Stimulated activated CD8-positive, alpha-beta memory T cell treated with anti-CD3 and anti-CD28 coated beads, Interleukin-15, amount 100 ng/mL, for 4 hours (primary cell): ENCODE data around the gene TLK2.
A peak's percentile ranks its signal among the peaks of the same experiment; 100 is the strongest.
"Not testable (repeated sequence)": the region's sequence is repeated elsewhere in the genome, so short reads cannot be mapped to it uniquely, and the experiment has no call there.

Experiments
- DNase-seq, 2 donors: peaks; one replicate each; pipeline ENCODE4 v3.0.0-alpha.2; 2020; ENCODE audit warnings: low read depth in 2 of 2

Gene TLK2

GRCh38 chr17:62482553-62482952 is 3.9 kb downstream of the TLK2 start:
- DNase-seq = not testable (repeated sequence)

- not testable (repeated sequence) for DNase-seq
Observed at GRCh38 chr17:62490990-62491389, 12.4 kb downstream of the TLK2 start.

GRCh38 chr17:62493049-62493655 is 14.5 kb downstream of the TLK2 start:
- not testable (repeated sequence) for DNase-seq

GRCh38 chr17:62494073-62494472 is 15.4 kb downstream of the TLK2 start:
- DNase-seq = not testable (repeated sequence)

GRCh38 chr17:62496344-62496743 is 17.7 kb downstream of the TLK2 start:
- not testable (repeated sequence) for DNase-seq

GRCh38 chr17:62498796-62499195 is 20.2 kb downstream of the TLK2 start:
- DNase-seq = not testable (repeated sequence)

- DNase-seq = not testable (repeated sequence)
Observed at GRCh38 chr17:62500463-62500862, 21.8 kb downstream of the TLK2 start.

DNA sequence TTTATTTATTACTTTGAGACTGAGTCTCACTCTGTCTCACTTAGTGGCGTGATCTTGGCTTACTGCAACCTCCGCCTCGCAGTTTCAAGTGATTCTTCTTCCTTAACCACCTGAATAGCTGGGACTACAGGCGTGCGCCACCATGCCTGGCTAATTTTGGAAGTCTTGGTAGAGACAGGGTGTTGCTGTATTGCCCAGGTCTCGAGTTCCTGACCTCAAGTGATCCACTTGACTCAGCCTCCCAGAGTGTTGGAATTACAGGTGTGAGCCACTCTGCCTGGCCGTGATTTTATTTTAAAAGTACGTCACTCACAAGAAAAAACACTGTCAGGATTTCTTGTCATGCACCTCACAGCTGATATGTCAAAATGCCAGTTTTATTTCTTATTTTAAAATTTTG is 26.2 kb downstream of the TLK2 start:
- DNase-seq = not testable (repeated sequence)

- not testable (repeated sequence) for DNase-seq
Observed at GRCh38 chr17:62507191-62507836, 28.7 kb downstream of the TLK2 start.

DNA sequence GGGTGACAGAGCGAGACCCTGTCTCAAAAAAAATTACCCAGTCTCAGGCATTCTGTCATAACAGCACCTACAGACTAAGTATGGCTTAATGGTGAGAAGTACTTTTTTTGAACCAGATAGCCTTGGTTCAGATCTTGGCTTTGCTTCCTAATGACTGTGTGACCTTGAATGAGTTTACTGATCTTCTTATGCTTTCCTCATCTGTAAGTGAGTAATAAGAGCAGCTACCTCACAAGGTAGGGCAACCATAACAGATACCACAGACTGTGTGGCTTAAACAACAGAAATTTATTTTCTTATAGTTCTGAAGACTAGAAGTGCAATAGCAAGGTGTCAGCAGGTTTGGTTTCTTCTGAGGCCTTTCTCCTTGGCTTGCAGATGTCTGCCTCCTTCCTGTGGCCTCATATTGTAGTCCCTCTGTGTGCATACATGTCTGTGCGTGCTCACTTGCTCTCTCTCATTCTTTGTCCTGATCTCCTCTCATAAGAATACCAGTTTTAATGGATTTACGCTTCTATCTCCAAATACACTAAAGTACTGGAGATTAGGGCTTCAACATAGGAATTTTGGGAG is 31.7 kb downstream of the TLK2 start:
- DNase-seq = not testable (repeated sequence)

GRCh38 chr17:62511014-62511413 is 32.4 kb downstream of the TLK2 start:
- DNase-seq = not testable (repeated sequence)

GRCh38 chr17:62516376-62516775 is 37.8 kb downstream of the TLK2 start:
- not testable (repeated sequence) for DNase-seq

GRCh38 chr17:62521295-62521694 is 42.7 kb downstream of the TLK2 start:
- DNase-seq = not testable (repeated sequence)

GRCh38 chr17:62524077-62524476 is 45.5 kb downstream of the TLK2 start:
- DNase-seq = not testable (repeated sequence)

- DNase-seq = not testable (repeated sequence)
Observed at GRCh38 chr17:62525317-62525716, 46.7 kb downstream of the TLK2 start.

DNA sequence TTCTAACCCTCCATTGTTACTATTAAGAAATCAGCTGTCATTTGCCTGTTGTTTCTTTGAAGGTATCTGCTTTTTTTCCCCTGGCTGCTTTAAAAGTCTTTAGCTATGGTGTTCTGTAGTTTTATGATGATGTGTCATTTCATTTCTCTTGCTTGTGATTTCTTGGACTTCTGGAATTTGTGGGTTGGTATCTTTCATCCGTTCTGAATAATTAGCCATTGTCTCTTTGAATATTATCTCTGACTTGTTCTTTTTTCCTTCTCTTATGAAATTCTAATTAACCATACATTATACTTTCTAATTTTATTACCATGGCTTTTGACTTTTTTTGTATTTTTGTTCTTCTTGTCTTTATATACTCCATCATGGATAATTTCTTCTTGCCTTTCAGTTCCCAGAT is 52.3 kb downstream of the TLK2 start:
- not testable (repeated sequence) for DNase-seq

- not testable (repeated sequence) for DNase-seq
Observed at GRCh38 chr17:62536557-62536956, 57.9 kb downstream of the TLK2 start.

DNA sequence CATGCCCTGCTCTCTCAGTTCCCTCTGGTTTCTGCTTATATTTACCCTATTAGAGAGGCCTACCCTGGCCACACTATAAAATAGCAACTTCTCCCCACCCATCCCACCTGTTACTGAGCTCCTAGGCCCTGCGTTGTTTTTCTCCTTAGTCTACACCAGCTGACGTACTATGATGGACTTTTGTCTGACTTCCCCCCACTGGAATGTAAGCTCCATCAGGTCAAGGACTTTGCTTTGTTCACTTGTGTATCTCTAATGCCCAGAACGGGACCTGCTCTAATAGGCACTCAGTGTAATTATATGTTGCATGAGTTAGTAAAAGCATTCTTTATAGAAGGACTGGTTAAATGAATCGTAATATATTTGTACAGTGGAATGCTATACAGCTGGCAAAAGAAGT is 62.4 kb downstream of the TLK2 start:
- DNase-seq = not testable (repeated sequence)

DNA sequence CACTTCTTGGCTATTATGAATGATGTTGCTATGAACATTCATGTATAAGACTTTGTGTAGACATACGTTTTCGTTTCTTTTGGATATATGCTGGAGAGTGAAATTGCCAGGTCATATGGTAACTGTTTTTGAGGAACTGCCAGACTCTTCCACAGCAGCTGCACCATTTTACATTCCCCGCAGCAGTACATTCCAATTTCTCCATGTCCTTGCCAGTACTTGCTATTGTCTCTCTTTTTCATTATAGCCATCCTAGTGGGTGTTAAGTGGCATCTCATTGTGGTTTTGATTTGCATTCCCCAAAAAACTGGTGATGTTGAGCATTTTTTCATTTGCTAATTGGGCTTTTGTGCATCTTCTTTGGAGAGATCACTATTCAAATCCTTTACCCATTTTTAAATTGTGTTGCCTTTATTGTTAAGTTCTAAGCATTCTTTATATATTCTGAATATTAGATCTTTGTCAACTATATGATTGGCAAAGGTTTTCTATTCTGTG is 64.7 kb downstream of the TLK2 start:
- not testable (repeated sequence) for DNase-seq

- DNase-seq = not testable (repeated sequence)
Observed at GRCh38 chr17:62546066-62546465, 67.4 kb downstream of the TLK2 start.

GRCh38 chr17:62552851-62553659 is 74.4 kb downstream of the TLK2 start:
- peak in 1 of 2 donors; percentile 30 for DNase-seq

GRCh38 chr17:62557532-62557931 is 78.9 kb downstream of the TLK2 start:
- DNase-seq = not testable (repeated sequence)
